Lung (tissue), 13 donors: ENCODE results near the gene MYH10. TPM values are rescaled to one million over a fixed set of nuclear protein-coding genes. Genes with fewer than 3 reads are reported as not detected.

Source experiments
- ATAC-seq: fragments of 200-7000 bp; cut with Tn5 transposase; one replicate; pipeline ENCODE4 v1.9.1; 2020; ENCODE audit warnings: moderate number of reproducible peaks; ENCODE audit not compliant: insufficient read depth, low FRiP score
- DNase-seq, 3 donors: peaks; one replicate each; pipeline ENCODE4 v3.0.0-alpha.2; 2013 to 2017
- H3K27ac ChIP-seq, 2 donors: one replicate each; pipeline ENCODE4 v1.5.1; 2013; ENCODE audit warnings: mild to moderate bottlenecking in 2 of 2, moderate library complexity in 2 of 2, control low read depth in 1 of 2, inconsistent platforms in 1 of 2, low read depth in 1 of 2, low read length in 1 of 2
- H3K27me3 ChIP-seq, 3 donors: one replicate each; pipeline ENCODE4 v1.5.1; 2013; ENCODE audit warnings: low read length in 2 of 3; ENCODE audit not compliant: control insufficient read depth in 3 of 3, insufficient read depth in 3 of 3
- H3K36me3 ChIP-seq, 4 donors: one replicate each; pipeline ENCODE4 v1.5.1; 2013; ENCODE audit warnings: low read length in 4 of 4, mild to moderate bottlenecking in 1 of 4, moderate library complexity in 1 of 4; ENCODE audit not compliant: control insufficient read depth in 4 of 4, insufficient read depth in 4 of 4
- H3K4me1 ChIP-seq, 5 donors: one replicate each; pipeline ENCODE4 v1.5.1; 2013; ENCODE audit warnings: low read length in 5 of 5, mild to moderate bottlenecking in 2 of 5, moderate library complexity in 1 of 5; ENCODE audit not compliant: control insufficient read depth in 5 of 5, insufficient read depth in 5 of 5
- H3K4me3 ChIP-seq: one replicate; pipeline ENCODE4 v1.5.1; 2013; ENCODE audit warnings: mild to moderate bottlenecking, control low read depth, moderate library complexity
- H3K9ac ChIP-seq, 2 donors: one replicate each; pipeline ENCODE4 v1.5.1; 2013; ENCODE audit warnings: low read length in 2 of 2, control low read depth in 1 of 2; ENCODE audit not compliant: insufficient read depth in 1 of 2
- H3K9me3 ChIP-seq, 4 donors: one replicate each; pipeline ENCODE4 v1.5.1; 2013; ENCODE audit warnings: low read length in 3 of 4, mild to moderate bottlenecking in 1 of 4, moderate library complexity in 1 of 4; ENCODE audit not compliant: control insufficient read depth in 4 of 4, insufficient read depth in 3 of 4
- WGBS, 2 donors: extraction: QIAGEN DNeasy Blood & Tissue Kit; methylation state at CpG; one replicate each; pipeline ENCODE4 v1.1.7; 2013; 5-methylcytosine and 5-hydroxymethylcytosine counted together
- polyA plus RNA-seq, 2 donors: library from polyadenylated mRNA; stranded (reverse); fragments of 200-250 nt; gene quantifications; one replicate each; pipeline ENCODE4 v1.2.1, GENCODE V29; 2013
- small RNA-seq: library from RNA; depleted of rRNA; stranded (forward); fragments of <200 nt; gene quantifications from one replicate; pipeline ENCODE3, GENCODE V24; 2014; ENCODE audit warnings: low replicate concordance
- total RNA-seq, 2 donors: library from RNA; depleted of rRNA in 1 of 2; stranded (reverse); fragments of >200 nt in 1 of 2; gene quantifications; one replicate each; pipeline ENCODE4 v1.2.1, GENCODE V29; 2014 to 2021
- TF ChIP-seq, protein P1 (sequence below): IDR thresholded peaks from 2 replicates; pipeline ENCODE4 v1.5.1; 2012; ENCODE audit warnings: mild to moderate bottlenecking; ENCODE audit errors: control extremely low read depth, extremely low read depth
- donor health status: control.
- donor health status: control.
- donor health status: Bipolar disorder and iron deficiency.
- donor health status: healthy.
- donor health status: DM: yes; HTN: yes; CAD: no.

Gene MYH10
- total and polyA plus RNA-seq, 4 donors: 9.6 to 194 (median 44.7) TPM

DNA sequence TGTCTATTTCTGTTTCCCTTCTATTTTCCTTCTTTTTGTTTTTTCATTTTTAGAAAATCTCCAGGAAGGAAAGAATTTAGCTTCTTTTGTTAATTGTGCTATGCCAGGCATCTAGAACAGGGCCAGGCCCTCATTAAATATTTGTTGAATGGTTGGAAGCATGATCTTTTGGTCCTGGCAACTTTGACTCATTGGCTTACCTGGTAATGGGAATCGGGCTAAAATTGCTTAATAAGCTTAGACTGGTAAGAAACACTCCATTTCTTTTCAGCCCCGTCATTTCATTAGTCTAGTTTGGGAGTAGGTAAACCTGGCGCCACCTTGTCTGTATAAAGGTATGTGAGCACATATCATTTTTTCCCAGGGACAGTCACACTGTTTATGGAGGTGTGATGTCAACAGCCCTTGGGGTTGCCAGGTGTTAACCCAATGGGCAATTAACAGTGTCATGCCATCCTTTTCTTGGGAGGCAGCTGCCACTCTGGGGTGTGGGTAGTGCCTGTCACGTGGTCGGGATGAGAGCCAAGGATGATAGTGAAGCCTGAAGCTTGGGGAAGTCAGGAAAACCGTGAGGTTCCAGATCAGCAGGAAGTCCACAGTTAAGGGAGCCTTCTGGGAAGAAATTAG lies 204.3 kb downstream of the MYH10 start:
- TF ChIP-seq, protein P1, sequence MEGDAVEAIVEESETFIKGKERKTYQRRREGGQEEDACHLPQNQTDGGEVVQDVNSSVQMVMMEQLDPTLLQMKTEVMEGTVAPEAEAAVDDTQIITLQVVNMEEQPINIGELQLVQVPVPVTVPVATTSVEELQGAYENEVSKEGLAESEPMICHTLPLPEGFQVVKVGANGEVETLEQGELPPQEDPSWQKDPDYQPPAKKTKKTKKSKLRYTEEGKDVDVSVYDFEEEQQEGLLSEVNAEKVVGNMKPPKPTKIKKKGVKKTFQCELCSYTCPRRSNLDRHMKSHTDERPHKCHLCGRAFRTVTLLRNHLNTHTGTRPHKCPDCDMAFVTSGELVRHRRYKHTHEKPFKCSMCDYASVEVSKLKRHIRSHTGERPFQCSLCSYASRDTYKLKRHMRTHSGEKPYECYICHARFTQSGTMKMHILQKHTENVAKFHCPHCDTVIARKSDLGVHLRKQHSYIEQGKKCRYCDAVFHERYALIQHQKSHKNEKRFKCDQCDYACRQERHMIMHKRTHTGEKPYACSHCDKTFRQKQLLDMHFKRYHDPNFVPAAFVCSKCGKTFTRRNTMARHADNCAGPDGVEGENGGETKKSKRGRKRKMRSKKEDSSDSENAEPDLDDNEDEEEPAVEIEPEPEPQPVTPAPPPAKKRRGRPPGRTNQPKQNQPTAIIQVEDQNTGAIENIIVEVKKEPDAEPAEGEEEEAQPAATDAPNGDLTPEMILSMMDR: no peak
- DNase-seq: no peak
- Histone ChIP-seq H3K9ac (no peak overlapping the region), H3K4me1 (peaks cover 0 to 4% (median 0%) of the 10 kb centered on the region in 5 donors), H3K36me3 (no peaks in the 10 kb centered on the region), H3K4me3 (no peak overlapping the region), H3K27me3 (peaks cover 0 to 4% (median 0%) of the 10 kb centered on the region in 3 donors), H3K27ac (no peak overlapping the region), H3K9me3 (no peaks in the 10 kb centered on the region)
- ATAC-seq: no peak
- WGBS, 2 donors: 69 to 89% methylated on average over 6 of the region's 6 CpGs

Small RNA genes within 50 kb of the gene (small RNA-seq; reads per million reads assigned to genes)
- not detected for gene RNU7-43P

Other genes starting within 250 kb of the MYH10 start
- 1,000 to 10,000 TPM; 1,016 to 2,549 TPM for gene RPL26, start 247.5 kb downstream of the MYH10 start, total RNA-seq
- 1,000 to 10,000 TPM; 2,664 to 2,820 TPM for gene RPL26, start 247.5 kb downstream of the MYH10 start, polyA plus RNA-seq
- not detected for gene RNF222, start 232.9 kb downstream of the MYH10 start, total RNA-seq
- gene RNF222, start 232.9 kb downstream of the MYH10 start, polyA plus RNA-seq: not detected
- 100 to 1,000 TPM in 1 of 2 donors, 10 to 100 TPM in 1; 58.5 to 101 TPM for gene NDEL1, start 194.8 kb downstream of the MYH10 start, total RNA-seq
- 10 to 100 TPM; 25.2 to 52.4 TPM for gene NDEL1, start 194.8 kb downstream of the MYH10 start, polyA plus RNA-seq
- under 1 TPM in 1 of 2 donors, not detected in 1; 0.15 TPM for gene CCDC42, start 114.1 kb upstream of the MYH10 start, total RNA-seq
- gene CCDC42, start 114.1 kb upstream of the MYH10 start, polyA plus RNA-seq: under 1 TPM in 1 of 2 donors, not detected in 1; 0.05 TPM
- gene SPDYE4, start 127.8 kb upstream of the MYH10 start, total RNA-seq: not detected
- not detected for gene SPDYE4, start 127.8 kb upstream of the MYH10 start, polyA plus RNA-seq
- 1 to 10 TPM in 1 of 2 donors, under 1 TPM in 1; 0.68 to 2.1 TPM for gene MFSD6L, start 168.6 kb upstream of the MYH10 start, total RNA-seq
- gene MFSD6L, start 168.6 kb upstream of the MYH10 start, polyA plus RNA-seq: 1 to 10 TPM in 1 of 2 donors, under 1 TPM in 1; 0.85 to 1.4 TPM
- 1 to 10 TPM; 1.3 to 3.0 TPM for gene PIK3R6, start 236.9 kb upstream of the MYH10 start, total RNA-seq
- 1 to 10 TPM in 1 of 2 donors, under 1 TPM in 1; 0.93 to 1.7 TPM for gene PIK3R6, start 236.9 kb upstream of the MYH10 start, polyA plus RNA-seq